Measurements from ENCODE around the gene IL4R. TPM values are rescaled to one million over a fixed set of nuclear protein-coding genes. Genes with fewer than 3 reads are reported as not detected.
A peak's percentile ranks its signal among the peaks of the same experiment; 100 is the strongest.

Gene IL4R
- total and polyA plus RNA-seq, 2 of the 13 experiments (the other 11 are each of a cell fraction or from before 2014, with no cell fraction given), result 15.9 to 49.6 TPM

DNA sequence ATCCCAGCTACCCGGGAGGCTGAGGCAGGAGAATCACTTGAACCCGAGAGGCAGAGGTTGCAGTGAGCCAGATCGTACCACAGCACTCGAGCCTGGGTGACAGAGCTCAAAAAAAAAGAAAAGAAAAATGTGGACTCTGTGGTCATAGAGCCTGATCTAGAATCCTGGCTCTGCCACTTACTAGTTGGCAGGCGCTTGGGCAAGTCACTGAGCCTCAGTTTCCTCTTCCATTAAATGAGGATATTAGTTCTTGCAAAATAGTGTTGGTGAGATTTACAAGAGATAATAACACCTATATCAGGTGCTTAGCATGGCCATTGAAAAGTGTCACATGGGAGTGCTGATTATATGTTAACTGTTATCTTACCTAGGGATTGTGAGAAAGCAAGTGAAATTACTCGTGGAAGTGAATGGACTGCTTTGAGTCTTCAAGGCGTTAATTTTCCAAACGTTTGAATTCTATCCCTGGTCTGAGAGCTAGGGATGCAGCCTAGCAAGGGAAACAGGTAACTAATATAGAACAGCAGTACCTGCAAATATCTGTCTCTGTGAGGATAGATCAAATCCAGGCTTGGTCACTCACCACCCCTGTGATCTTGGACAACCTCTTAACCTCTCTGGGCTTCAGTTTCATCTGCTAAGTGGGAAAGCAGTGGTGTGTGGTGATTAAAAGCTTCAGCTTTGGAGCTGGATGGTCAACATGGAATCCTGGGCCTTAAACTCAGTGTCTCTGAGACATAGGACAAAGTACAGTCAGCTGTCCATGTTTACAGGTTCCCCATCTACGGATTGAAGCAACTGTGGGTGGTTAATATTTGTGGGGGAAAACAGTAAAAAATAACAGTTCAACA, 44.2 kb upstream of the IL4R start (continued):
- TF ChIP-seq THAP11 (CRISPR knock-in tag; IDR thresholded peaks at IDR 0.05) (peak; percentile 60), ZNF207 (IDR thresholded peaks at IDR 0.05; ENCODE audit: borderline replicate concordance) (no peak), MTF1 (CRISPR knock-in tag; IDR thresholded peaks at IDR 0.05) (no peak), KLF6 (CRISPR knock-in tag; IDR thresholded peaks at IDR 0.05) (no peak), ZBTB7A (CRISPR knock-in tag; IDR thresholded peaks at IDR 0.05) (no peak), ZNF3 (CRISPR knock-in tag; IDR thresholded peaks at IDR 0.05) (no peak), NFKB2 (CRISPR knock-in tag; IDR thresholded peaks at IDR 0.05; ENCODE audit: borderline replicate concordance) (no peak), FOXJ3 (CRISPR knock-in tag; IDR thresholded peaks at IDR 0.05; ENCODE audit: borderline replicate concordance) (no peak), ZNF713 (CRISPR knock-in tag; IDR thresholded peaks at IDR 0.05) (no peak), THYN1 (CRISPR knock-in tag; IDR thresholded peaks at IDR 0.05; ENCODE audit: borderline replicate concordance, low read depth) (no peak), NFE2L2 (IDR thresholded peaks at IDR 0.05; ENCODE audit: low read length) (no peak), ZNF674 (CRISPR knock-in tag; IDR thresholded peaks at IDR 0.05; ENCODE audit: low read depth) (no peak), WIZ (CRISPR knock-in tag; IDR thresholded peaks at IDR 0.05) (no peak; the same call in 1 of the 2 replicates), MZF1 (CRISPR knock-in tag; IDR thresholded peaks at IDR 0.05; ENCODE audit: borderline replicate concordance) (no peak), ZFP90 (CRISPR knock-in tag; IDR thresholded peaks at IDR 0.05; ENCODE audit: borderline replicate concordance) (no peak), ZSCAN31 (CRISPR knock-in tag; IDR thresholded peaks at IDR 0.05; ENCODE audit: low read depth) (0 out of 2 replicates have a peak, but pooled peaks have one; percentile 36), RFXAP (CRISPR knock-in tag; IDR thresholded peaks at IDR 0.05; ENCODE audit: borderline replicate concordance) (no peak), ZNF775 (CRISPR knock-in tag; IDR thresholded peaks at IDR 0.05; ENCODE audit: borderline replicate concordance) (no peak)
- TF ChIP-seq, protein P1, sequence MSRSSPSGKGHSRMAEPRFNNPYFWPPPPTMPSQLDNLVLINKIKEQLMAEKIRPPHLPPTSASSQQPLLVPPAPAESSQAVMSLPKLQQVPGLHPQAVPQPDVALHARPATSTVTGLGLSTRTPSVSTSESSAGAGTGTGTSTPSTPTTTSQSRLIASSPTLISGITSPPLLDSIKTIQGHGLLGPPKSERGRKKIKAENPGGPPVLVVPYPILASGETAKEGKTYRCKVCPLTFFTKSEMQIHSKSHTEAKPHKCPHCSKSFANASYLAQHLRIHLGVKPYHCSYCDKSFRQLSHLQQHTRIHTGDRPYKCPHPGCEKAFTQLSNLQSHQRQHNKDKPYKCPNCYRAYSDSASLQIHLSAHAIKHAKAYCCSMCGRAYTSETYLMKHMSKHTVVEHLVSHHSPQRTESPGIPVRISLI (CRISPR knock-in tag; IDR thresholded peaks at IDR 0.05; ENCODE audit: borderline replicate concordance), result no peak
- TF ChIP-seq, protein P2, sequence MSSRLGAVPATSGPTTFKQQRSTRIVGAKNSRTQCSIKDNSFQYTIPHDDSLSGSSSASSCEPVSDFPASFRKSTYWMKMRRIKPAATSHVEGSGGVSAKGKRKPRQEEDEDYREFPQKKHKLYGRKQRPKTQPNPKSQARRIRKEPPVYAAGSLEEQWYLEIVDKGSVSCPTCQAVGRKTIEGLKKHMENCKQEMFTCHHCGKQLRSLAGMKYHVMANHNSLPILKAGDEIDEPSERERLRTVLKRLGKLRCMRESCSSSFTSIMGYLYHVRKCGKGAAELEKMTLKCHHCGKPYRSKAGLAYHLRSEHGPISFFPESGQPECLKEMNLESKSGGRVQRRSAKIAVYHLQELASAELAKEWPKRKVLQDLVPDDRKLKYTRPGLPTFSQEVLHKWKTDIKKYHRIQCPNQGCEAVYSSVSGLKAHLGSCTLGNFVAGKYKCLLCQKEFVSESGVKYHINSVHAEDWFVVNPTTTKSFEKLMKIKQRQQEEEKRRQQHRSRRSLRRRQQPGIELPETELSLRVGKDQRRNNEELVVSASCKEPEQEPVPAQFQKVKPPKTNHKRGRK (CRISPR knock-in tag; IDR thresholded peaks at IDR 0.05), result no peak
- TF ChIP-seq, protein P3, sequence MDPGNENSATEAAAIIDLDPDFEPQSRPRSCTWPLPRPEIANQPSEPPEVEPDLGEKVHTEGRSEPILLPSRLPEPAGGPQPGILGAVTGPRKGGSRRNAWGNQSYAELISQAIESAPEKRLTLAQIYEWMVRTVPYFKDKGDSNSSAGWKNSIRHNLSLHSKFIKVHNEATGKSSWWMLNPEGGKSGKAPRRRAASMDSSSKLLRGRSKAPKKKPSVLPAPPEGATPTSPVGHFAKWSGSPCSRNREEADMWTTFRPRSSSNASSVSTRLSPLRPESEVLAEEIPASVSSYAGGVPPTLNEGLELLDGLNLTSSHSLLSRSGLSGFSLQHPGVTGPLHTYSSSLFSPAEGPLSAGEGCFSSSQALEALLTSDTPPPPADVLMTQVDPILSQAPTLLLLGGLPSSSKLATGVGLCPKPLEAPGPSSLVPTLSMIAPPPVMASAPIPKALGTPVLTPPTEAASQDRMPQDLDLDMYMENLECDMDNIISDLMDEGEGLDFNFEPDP (CRISPR knock-in tag; conservative IDR thresholded peaks at IDR 0.05), result no peak
- TF ChIP-seq, protein P4, sequence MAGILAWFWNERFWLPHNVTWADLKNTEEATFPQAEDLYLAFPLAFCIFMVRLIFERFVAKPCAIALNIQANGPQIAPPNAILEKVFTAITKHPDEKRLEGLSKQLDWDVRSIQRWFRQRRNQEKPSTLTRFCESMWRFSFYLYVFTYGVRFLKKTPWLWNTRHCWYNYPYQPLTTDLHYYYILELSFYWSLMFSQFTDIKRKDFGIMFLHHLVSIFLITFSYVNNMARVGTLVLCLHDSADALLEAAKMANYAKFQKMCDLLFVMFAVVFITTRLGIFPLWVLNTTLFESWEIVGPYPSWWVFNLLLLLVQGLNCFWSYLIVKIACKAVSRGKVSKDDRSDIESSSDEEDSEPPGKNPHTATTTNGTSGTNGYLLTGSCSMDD (CRISPR knock-in tag; IDR thresholded peaks at IDR 0.05), result no peak

Measured in HepG2 (cell line).